Sigmoid colon (tissue), 7 donors: ENCODE data around the gene CWH43. TPM values are rescaled to one million over a fixed set of nuclear protein-coding genes. Genes with fewer than 3 reads are reported as not detected.

ENCODE experiments used
- DNase-seq: peaks from one replicate; pipeline ENCODE4 v3.0.0-alpha.2; 2019
- H3K27ac ChIP-seq, 4 donors: fragments of 200-600 bp; sonication (generic); one replicate each; pipeline ENCODE4 v1.5.1; 2016 to 2019; ENCODE audit warnings: mild to moderate bottlenecking in 1 of 4
- H3K27me3 ChIP-seq, 3 donors: fragments of 200-600 bp; sonication (generic); one replicate each; pipeline ENCODE4 v1.5.1; 2019; ENCODE audit warnings: mild to moderate bottlenecking in 1 of 3
- H3K36me3 ChIP-seq, 4 donors: fragments of 200-600 bp; sonication (generic); one replicate each; pipeline ENCODE4 v1.5.1; 2016 to 2019
- H3K4me1 ChIP-seq, 4 donors: fragments of 200-600 bp; sonication (generic); one replicate each; pipeline ENCODE4 v1.5.1; 2017 to 2019
- H3K4me3 ChIP-seq, 4 donors: fragments of 200-600 bp; sonication (generic); one replicate each; pipeline ENCODE4 v1.5.1; 2017 to 2019; ENCODE audit warnings: mild to moderate bottlenecking in 2 of 4, moderate library complexity in 1 of 4
- H3K9me3 ChIP-seq, 4 donors: fragments of 200-600 bp in 3 of 4; sonication (generic) in 3 of 4; one replicate each; pipeline versions ENCODE4 v1.5.1 to v1.6.1; 2013 to 2019
- EP300 ChIP-seq, 4 donors: sonication (generic); formaldehyde crosslinking; IDR thresholded peaks; one replicate each; pipeline ENCODE4 v1.6.1; 2017; ENCODE audit warnings: antibody characterized with exemption in 4 of 4
- POLR2A ChIP-seq, 2 donors: fragments of 450-650 bp; IDR thresholded peaks; one replicate each; pipeline ENCODE4 v1.6.1; 2016; ENCODE audit warnings: antibody characterized with exemption in 2 of 2, mild to moderate bottlenecking in 2 of 2, moderate library complexity in 2 of 2
- POLR2AphosphoS5 ChIP-seq, 4 donors: sonication (generic); formaldehyde crosslinking; IDR thresholded peaks; one replicate each; pipeline ENCODE4 v1.6.1; 2017; ENCODE audit warnings: antibody characterized with exemption in 4 of 4
- WGBS, 2 donors: extraction: QIAGEN DNeasy Blood & Tissue Kit; methylation state at CpG; one replicate each; pipeline ENCODE4 v1.1.7; 2013; 5-methylcytosine and 5-hydroxymethylcytosine counted together
- intact Hi-C: fragments of 100-400 bp; cut with DNase I; formaldehyde crosslinking; loops from one replicate; pipeline ENCODE4 v1.15.1; 2023
- polyA plus RNA-seq, 3 donors: library from polyadenylated mRNA; stranded (reverse); fragments of 200-250 nt; gene quantifications; one replicate each; pipeline ENCODE4 v1.2.3, GENCODE V29; 2013
- total RNA-seq, 4 donors: library from RNA; depleted of rRNA; stranded (reverse); fragments of >200 nt; gene quantifications; one replicate each; pipeline ENCODE4 v1.1.0, GENCODE V29; 2016
- TF ChIP-seq, protein P1 (sequence below), 4 experiments: fragments of 450-650 bp in 3 of 4; fragments of 200-600 bp in 1 of 4; IDR thresholded peaks; one replicate each; pipeline ENCODE4 v1.5.1; 2016 to 2019; ENCODE audit warnings: antibody characterized with exemption in 4 of 4, mild to moderate bottlenecking in 3 of 4, moderate library complexity in 2 of 4
- donor health status: healthy with polysubstance abuse.
- donor health status: Bipolar disorder and iron deficiency.
- donor health status: healthy.

CWH43 gene
- total and polyA plus RNA-seq, 7 donors, result 2.4 to 9.1 (median 4.6) TPM; not detected in 4

DNA sequence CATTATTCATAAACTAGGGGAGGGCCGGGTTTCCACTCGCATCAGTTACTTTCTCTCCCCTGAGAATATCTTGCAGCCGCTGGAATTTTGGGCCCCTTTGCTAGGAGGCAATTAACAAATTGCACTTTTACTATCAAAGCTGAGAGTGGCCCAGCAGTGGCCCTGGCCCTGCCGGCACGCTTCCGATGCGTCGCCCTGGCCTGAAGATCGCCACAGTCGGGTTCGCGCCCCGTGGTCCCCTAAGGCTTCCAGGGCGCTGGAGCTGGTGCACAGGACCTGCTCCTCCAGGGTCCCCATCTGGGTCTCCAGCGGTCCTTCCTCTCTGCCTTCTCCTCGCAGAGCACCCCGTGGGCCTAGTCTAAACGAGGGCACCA lies 486 bp upstream of the CWH43 start:
- no peak for DNase-seq
- 14 to 21% methylated on average over 18 of the region's 18 CpGs for WGBS, 2 donors
- Histone ChIP-seq H3K27me3 (peaks cover 10 to 46% (median 28%) of the 10 kb centered on the region in 3 donors), H3K36me3 (no peaks in the 10 kb centered on the region), H3K9me3 (no peaks in the 10 kb centered on the region), H3K4me1 (peaks cover 0 to 9% (median 8%) of the 10 kb centered on the region in 4 donors), H3K4me3 (peak overlapping the region in 2 of 4 donors; percentile 14 to 27), H3K27ac (no peak overlapping the region)
- intact Hi-C loops, result no loop called here
- TF ChIP-seq POLR2AphosphoS5 (IDR thresholded peaks at IDR 0.05) (no peak), POLR2A (IDR thresholded peaks at IDR 0.05) (no peak), EP300 (IDR thresholded peaks at IDR 0.05) (no peak)
- TF ChIP-seq, protein P1, sequence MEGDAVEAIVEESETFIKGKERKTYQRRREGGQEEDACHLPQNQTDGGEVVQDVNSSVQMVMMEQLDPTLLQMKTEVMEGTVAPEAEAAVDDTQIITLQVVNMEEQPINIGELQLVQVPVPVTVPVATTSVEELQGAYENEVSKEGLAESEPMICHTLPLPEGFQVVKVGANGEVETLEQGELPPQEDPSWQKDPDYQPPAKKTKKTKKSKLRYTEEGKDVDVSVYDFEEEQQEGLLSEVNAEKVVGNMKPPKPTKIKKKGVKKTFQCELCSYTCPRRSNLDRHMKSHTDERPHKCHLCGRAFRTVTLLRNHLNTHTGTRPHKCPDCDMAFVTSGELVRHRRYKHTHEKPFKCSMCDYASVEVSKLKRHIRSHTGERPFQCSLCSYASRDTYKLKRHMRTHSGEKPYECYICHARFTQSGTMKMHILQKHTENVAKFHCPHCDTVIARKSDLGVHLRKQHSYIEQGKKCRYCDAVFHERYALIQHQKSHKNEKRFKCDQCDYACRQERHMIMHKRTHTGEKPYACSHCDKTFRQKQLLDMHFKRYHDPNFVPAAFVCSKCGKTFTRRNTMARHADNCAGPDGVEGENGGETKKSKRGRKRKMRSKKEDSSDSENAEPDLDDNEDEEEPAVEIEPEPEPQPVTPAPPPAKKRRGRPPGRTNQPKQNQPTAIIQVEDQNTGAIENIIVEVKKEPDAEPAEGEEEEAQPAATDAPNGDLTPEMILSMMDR (IDR thresholded peaks at IDR 0.05), result no peak

DNA sequence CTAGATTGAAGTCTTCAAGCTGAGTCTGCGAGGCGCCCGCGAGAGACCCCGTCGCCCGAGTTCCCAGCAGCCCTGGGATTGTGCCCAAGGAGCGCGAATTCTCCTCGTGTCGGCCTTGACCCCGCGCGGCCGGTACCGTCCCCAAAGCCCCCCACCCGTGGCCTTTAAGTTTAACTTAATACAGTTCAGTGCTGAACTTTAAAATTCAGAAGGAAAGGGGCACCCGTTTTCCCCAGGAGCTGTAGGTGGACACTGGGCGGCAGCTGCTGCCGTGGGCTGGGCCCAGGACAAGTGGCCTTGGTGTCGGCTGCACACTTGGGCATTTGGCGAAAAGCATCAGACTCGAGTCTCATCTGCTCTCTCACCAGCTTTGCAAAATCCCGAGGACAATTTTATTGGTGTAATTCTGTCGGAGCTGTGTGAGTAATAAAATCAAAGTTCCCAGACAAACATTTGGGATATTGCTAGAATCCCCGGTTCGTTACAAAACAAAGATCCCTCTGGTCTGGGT lies 634 bp downstream of the CWH43 start:
- 10 to 39% methylated on average over 27 of the region's 27 CpGs for WGBS, 2 donors
- TF ChIP-seq, protein P1 (IDR thresholded peaks at IDR 0.05), result no peak
- no peak for TF ChIP-seq EP300 (IDR thresholded peaks at IDR 0.05)
- no peaks in the 10 kb centered on the region for H3K36me3 ChIP-seq
- H3K27me3 ChIP-seq, result peaks cover 10 to 46% (median 28%) of the 10 kb centered on the region in 3 donors
- H3K4me1 ChIP-seq, result peaks cover 0 to 9% (median 8%) of the 10 kb centered on the region in 4 donors
- H3K4me3 ChIP-seq, result no peak overlapping the region
- H3K27ac ChIP-seq, result no peak overlapping the region
- no peaks in the 10 kb centered on the region for H3K9me3 ChIP-seq
- no peak for DNase-seq
- intact Hi-C loops, result no loop called here

DNA sequence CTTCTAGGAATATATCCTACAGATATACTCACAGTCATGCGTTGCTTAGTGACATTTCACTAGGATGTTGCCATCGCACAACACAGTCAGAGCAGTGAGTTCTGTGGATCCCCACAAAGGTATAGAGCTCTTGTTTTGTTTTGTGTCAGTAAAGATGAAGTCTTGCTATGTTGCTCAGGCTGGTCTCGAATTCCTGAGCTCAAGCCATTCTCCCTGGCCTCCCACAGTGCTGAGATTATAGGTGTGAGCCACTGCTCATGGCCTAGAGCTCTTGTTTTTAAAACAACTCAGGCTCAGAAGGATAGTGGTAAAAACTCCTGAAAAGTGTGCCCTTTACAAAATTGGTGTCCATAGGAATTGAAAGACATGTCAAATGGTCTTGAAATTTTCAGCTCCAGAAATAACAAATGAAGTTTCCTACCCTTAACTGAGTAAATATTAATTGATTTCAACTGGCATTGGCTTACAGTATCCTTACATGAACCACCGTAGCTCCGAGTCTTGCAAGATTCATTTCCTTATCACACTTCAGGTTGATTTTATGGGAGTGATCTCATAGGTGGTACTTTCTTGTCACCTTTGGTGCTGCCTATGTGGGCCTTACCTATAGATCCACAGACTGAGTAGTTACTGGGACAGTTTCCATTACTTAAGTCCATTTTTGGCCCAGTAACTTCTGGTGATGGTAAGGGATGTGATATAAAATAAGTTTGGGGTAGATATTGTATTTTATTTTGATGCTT lies 3.6 kb downstream of the CWH43 start:
- TF ChIP-seq POLR2A (IDR thresholded peaks at IDR 0.05) (no peak), EP300 (IDR thresholded peaks at IDR 0.05) (no peak), POLR2AphosphoS5 (IDR thresholded peaks at IDR 0.05) (no peak)
- TF ChIP-seq, protein P1 (IDR thresholded peaks at IDR 0.05), result no peak
- no peak overlapping the region for H3K27ac ChIP-seq
- WGBS, 2 donors, result 55 to 69% methylated on average over 5 of the region's 5 CpGs
- peaks cover 10 to 29% (median 23%) of the 10 kb centered on the region in 3 donors for H3K27me3 ChIP-seq
- H3K9me3 ChIP-seq, result no peaks in the 10 kb centered on the region
- H3K4me1 ChIP-seq, result peaks cover 0 to 9% (median 8%) of the 10 kb centered on the region in 4 donors
- no peaks in the 10 kb centered on the region for H3K36me3 ChIP-seq
- intact Hi-C loops, result no loop called here
- no peak overlapping the region for H3K4me3 ChIP-seq
- no peak for DNase-seq

DNA sequence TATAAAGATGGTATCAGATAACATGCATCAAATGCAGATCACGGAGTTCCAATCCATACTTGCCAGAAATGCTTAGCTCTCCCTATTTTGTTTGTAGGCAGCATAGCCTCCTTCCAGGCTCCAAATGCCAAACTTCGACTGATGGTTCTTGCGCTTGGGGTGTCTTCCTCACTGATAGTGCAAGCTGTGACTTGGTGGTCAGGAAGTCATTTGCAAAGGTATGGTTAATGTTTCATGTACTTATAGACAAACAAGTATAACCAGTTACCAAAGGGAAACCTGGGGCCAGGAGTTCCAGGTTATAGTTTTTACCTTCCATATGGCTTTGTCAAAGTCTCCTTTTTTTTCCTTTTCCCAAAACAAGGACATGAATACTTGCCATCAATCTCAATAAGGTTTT lies 5.3 kb downstream of the CWH43 start:
- DNase-seq, result no peak
- Histone ChIP-seq H3K4me1 (peaks cover 0 to under 1% (median under 1%) of the 10 kb centered on the region in 4 donors), H3K9me3 (no peaks in the 10 kb centered on the region), H3K27ac (no peak overlapping the region), H3K36me3 (no peaks in the 10 kb centered on the region), H3K27me3 (peaks cover 0 to 12% (median 11%) of the 10 kb centered on the region in 3 donors), H3K4me3 (no peak overlapping the region)
- WGBS, 2 donors, result 44 to 78% methylated on average over 3 of the region's 3 CpGs
- intact Hi-C loops, result no loop called here
- no peak for TF ChIP-seq EP300 (IDR thresholded peaks at IDR 0.05)
- TF ChIP-seq POLR2A (IDR thresholded peaks at IDR 0.05), result no peak
- TF ChIP-seq, protein P1 (IDR thresholded peaks at IDR 0.05), result no peak
- no peak for TF ChIP-seq POLR2AphosphoS5 (IDR thresholded peaks at IDR 0.05)
